ENCODE data around the gene PTPRK. TPM values are rescaled to one million over a fixed set of nuclear protein-coding genes. Genes with fewer than 3 reads are reported as not detected.
"Not testable (repeated sequence)": the region's sequence is repeated elsewhere in the genome, so short reads cannot be mapped to it uniquely, and the experiment has no call there.

PTPRK gene
- total RNA-seq, 2 donors from 2014 or later, result 94.1 to 117 TPM

DNA sequence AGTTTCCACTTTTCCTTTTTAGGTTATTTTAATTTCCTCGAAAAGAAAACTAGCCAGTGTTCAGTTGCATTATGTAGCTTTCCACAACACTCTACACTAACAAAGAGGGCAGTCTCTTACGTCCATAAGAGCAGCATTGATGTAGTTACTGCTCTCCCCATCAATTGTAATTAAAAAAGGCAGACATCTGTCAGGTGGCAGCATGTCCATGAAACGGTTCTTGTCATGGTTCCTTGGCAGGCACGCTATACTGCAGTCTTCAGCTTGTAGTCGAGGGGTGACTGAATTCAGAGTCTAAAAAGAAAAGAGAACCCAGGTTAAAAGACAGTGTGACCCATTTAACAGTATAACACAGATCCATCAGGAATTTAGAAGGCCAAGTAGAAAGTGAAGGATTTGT, 539.4 kb downstream of the PTPRK start:
- TF ChIP-seq, protein P1, sequence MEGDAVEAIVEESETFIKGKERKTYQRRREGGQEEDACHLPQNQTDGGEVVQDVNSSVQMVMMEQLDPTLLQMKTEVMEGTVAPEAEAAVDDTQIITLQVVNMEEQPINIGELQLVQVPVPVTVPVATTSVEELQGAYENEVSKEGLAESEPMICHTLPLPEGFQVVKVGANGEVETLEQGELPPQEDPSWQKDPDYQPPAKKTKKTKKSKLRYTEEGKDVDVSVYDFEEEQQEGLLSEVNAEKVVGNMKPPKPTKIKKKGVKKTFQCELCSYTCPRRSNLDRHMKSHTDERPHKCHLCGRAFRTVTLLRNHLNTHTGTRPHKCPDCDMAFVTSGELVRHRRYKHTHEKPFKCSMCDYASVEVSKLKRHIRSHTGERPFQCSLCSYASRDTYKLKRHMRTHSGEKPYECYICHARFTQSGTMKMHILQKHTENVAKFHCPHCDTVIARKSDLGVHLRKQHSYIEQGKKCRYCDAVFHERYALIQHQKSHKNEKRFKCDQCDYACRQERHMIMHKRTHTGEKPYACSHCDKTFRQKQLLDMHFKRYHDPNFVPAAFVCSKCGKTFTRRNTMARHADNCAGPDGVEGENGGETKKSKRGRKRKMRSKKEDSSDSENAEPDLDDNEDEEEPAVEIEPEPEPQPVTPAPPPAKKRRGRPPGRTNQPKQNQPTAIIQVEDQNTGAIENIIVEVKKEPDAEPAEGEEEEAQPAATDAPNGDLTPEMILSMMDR (IDR thresholded peaks at IDR 0.05), result no peak
- H3K9me3 ChIP-seq, result no peaks in the 10 kb centered on the region
- DNase-seq, result no peak
- H3K27me3 ChIP-seq, result no peaks in the 10 kb centered on the region
- H3K4me3 ChIP-seq, result no peak overlapping the region
- peaks cover 4% of the 10 kb centered on the region for H3K36me3 ChIP-seq
- intact Hi-C loops (cut with DNase I), result no loop called here
- H3K27ac ChIP-seq, result no peak overlapping the region
- H3K9ac ChIP-seq (ENCODE audit: low read depth in 2 of 2, low read length in 2 of 2), result no peak overlapping the region
- no peaks in the 10 kb centered on the region for H3K4me1 ChIP-seq

DNA sequence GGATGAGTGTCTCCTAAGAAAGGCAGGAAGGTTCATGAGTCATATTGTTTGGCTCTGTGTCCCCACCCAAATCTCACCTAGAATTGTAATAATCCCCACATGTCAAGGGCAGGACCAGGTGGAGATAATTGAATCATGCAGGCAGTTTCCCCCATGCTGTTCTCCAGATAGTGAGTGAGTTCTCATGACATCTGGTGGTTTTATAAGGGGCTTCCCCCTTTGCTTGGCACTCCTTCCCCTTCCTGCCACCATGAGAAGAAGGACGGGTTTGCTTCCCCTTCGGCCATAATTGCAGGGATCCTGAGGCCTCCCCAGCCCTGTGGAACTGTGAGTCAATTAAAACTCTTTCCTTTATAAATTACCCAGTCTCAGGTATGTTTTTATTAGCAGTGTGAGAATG, 542.2 kb downstream of the PTPRK start:
- intact Hi-C loops (cut with DNase I); H3K36me3 ChIP-seq: not testable (repeated sequence)

DNA sequence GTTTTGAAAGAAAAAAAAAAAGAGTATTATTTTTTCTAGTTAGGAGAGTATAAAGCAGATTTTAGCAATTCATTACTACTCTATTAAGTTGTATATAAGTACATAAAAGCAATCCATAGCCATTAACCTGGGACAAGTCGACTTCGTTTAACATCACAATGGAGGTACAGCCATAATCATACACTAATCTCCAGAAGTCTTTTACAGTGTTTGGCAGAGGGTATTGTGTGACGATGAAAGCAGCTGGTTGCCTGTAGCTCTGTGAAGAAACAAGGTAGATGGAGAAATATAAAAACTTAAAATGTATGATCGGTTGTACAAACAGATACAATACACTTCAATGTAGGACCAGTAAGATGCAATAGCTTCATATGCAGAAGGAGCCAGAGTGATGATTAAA, 543.6 kb downstream of the PTPRK start:
- Histone ChIP-seq H3K27me3 (no peaks in the 10 kb centered on the region), H3K36me3 (peaks cover 5% of the 10 kb centered on the region), H3K9me3 (no peaks in the 10 kb centered on the region), H3K9ac (ENCODE audit: low read depth in 2 of 2, low read length in 2 of 2) (no peak overlapping the region), H3K4me1 (no peaks in the 10 kb centered on the region), H3K4me3 (no peak overlapping the region), H3K27ac (no peak overlapping the region)
- intact Hi-C loops (cut with DNase I), result no loop called here
- DNase-seq, result no peak
- TF ChIP-seq, protein P1 (IDR thresholded peaks at IDR 0.05), result no peak

More for the DNA sequence above, 542.2 kb downstream of the PTPRK start:
- not testable (repeated sequence) for DNase-seq; H3K4me1 ChIP-seq; H3K4me3 ChIP-seq; H3K27me3 ChIP-seq; H3K9me3 ChIP-seq; H3K27ac ChIP-seq; H3K9ac ChIP-seq (ENCODE audit: low read depth in 2 of 2, low read length in 2 of 2)

DNA sequence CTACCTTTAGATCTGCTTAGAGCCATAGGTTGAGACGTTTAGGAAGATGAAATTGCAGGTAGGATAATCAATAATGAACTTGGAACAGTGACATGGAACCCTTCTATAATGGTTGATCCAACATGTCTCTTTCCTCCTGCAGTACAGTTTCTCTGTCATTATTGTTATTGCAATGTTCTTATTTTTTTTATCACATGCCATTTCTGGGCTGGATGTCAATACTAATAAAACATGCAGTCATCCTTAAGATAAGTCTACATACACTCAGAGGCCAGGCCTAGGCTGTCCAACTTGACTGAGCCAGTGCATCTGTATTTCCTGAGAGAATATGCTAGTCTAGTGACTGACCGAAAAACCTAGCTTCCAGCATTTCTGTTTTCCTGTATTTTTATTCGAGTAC, 544.3 kb downstream of the PTPRK start:
- no peak for DNase-seq
- TF ChIP-seq, protein P1 (IDR thresholded peaks at IDR 0.05), result no peak
- Histone ChIP-seq H3K9ac (ENCODE audit: low read depth in 2 of 2, low read length in 2 of 2) (no peak overlapping the region), H3K27ac (no peak overlapping the region), H3K9me3 (no peaks in the 10 kb centered on the region), H3K27me3 (no peaks in the 10 kb centered on the region), H3K4me3 (no peak overlapping the region), H3K36me3 (peaks cover 5% of the 10 kb centered on the region), H3K4me1 (no peaks in the 10 kb centered on the region)
- intact Hi-C loops (cut with DNase I), result no loop called here

DNA sequence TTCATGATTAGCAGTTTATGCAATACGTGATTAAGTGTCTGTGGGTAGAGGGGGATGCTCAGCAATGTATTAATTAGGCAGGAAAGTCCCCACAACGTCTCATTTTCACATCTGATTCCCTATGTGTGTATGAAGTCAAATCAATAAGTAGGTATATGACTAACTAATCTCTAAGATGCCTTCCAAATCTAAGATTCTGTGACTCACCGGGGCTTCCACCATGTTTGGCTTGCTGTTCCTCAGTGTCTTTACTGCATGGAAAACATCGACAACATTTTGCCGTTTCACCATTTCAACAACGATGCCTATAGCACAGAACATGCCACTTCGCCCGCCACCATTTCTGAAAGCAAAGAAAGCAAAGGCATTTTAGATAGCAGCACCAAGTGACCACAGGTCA, 547.6 kb downstream of the PTPRK start:
- intact Hi-C loops (cut with DNase I), result no loop called here
- peaks cover 5% of the 10 kb centered on the region for H3K36me3 ChIP-seq
- TF ChIP-seq, protein P1 (IDR thresholded peaks at IDR 0.05), result no peak

DNA sequence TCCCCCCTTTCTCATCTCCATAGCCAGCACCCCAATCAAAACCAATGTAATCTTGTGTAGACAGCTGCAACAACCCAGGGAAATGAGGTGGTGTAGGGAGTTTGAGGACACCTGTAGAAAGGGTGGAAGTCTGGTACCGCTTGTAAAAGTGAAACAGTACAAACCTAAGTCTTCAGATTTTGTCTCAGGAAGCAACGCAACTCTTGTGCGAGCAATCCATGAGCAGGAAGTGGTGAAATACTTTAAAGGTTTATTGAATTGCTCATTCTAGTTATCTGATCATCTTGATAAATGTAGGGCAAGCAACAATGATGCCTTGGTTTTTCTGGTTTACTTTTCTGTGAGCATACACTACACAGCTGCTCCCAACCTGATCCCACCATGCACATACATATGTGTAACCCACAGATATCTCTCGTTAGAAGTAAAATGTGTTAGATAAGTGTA, 548.4 kb downstream of the PTPRK start:
- Histone ChIP-seq H3K4me1 (no peaks in the 10 kb centered on the region), H3K9me3 (no peaks in the 10 kb centered on the region), H3K9ac (ENCODE audit: low read depth in 2 of 2, low read length in 2 of 2) (no peak overlapping the region), H3K4me3 (no peak overlapping the region), H3K27me3 (no peaks in the 10 kb centered on the region), H3K36me3 (peaks cover 5% of the 10 kb centered on the region), H3K27ac (no peak overlapping the region)
- no peak for DNase-seq
- TF ChIP-seq, protein P1 (IDR thresholded peaks at IDR 0.05), result no peak
- intact Hi-C loops (cut with DNase I), result no loop called here

More for the DNA sequence above, 547.6 kb downstream of the PTPRK start:
- no peak for DNase-seq
- Histone ChIP-seq H3K27ac (no peak overlapping the region), H3K27me3 (no peaks in the 10 kb centered on the region), H3K9ac (ENCODE audit: low read depth in 2 of 2, low read length in 2 of 2) (no peak overlapping the region), H3K4me3 (no peak overlapping the region), H3K4me1 (no peaks in the 10 kb centered on the region), H3K9me3 (no peaks in the 10 kb centered on the region)

All from colonic mucosa (tissue), 4 donors.